ENCODE data around the gene HLA-DMB.
A peak's percentile ranks its signal among the peaks of the same experiment; 100 is the strongest.
"Not testable (repeated sequence)": the region's sequence is repeated elsewhere in the genome, so short reads cannot be mapped to it uniquely, and the experiment has no call there.

Gene HLA-DMB

DNA sequence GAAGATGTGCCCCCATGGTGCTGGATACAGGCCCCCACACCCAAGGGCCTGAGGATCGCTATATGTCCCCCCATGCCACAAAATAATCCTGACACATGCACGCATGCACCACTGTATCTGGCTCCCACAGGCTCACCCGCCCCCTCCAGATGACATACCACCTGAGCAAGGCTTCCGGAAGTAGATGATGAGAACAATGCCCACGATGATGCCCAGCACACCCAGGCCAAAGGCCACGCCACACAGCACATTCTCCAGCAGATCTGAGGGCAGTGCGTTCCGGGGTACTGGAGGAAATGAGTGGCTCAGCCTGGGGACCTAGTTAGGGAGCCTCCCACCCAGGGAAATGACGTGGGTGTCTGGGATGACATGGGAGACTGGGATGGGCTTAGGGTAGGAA lies 8.3 kb upstream of the HLA-DMB start:
- DNase-seq = no peak

DNA sequence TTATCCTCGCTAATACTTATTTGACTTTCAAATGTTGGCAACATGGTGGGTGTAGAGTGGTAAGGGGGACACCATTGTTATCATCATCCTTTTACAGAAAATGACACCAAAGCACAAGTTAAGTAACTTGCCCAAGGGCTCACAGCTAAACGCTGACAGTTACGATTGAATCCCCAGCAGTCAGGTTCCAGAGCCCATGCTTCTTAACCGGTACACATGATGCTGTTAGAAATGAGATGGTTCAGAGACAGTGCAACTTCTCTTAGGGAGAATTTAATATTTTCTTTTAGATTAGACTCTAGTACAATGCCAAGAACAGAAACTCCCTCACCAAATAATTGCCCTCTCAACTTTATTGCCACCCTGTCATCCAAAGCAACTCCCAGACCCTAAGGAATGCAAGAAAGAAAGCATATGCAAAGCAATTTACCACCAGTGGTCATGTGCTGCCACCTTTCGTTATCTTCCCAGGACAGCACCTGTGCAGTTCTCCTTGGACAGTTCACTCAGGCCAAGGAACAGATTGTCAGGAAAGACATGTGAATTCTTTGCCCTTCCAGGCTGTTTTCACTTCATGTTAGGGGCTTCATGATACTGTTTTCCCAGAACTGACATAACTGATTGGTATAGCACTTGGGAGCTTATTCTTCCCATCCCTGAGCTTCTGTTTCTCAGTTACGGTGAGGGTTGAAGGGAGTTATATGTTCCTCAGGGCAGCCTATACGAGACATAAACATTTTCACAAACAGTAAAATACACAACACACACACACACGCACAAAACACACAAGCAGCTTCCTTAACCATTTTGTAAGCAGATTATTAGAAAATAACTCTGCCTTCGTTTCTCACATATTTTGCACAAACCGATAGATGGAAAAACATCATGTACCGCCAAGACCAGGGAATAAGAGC lies 7.0 kb upstream of the HLA-DMB start:
- DNase-seq = peak; percentile 19

DNA sequence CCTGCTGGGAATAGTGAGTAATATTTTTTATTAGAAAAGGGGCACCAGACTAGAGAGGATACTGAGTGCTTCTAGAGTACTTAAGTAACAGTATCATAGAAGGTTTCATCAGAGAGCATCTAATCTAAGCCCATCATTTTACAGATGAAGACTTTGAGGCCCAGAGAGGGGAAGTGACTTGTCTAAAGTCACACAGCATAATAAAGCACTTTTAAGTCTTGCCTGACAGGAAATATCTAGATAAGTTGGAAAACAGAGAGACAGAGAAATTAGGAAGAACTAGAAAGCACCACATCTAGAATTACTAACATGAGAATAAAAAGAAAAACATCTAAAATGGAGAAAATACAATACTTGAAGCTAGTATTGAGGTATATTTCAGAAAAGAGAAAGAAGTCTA lies 6.1 kb upstream of the HLA-DMB start:
- no peak for DNase-seq

DNA sequence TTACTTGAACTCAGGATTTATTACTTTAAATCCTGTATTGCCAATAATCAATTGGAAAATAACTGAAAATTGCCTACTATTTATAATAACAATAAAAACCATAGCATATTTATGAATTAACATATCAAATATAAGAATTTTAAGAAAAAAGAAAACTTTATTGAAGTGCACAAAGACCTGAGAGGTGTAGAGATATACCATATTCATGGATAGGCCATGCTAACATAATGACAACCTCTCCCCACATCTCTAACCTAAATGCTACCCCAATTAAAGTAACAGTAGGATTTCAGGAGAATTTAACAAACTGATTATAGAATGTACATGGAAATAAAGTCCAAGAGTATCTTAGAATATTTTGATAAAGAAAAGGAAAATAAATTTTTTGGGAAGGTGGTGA lies 5.1 kb upstream of the HLA-DMB start:
- DNase-seq = no peak

DNA sequence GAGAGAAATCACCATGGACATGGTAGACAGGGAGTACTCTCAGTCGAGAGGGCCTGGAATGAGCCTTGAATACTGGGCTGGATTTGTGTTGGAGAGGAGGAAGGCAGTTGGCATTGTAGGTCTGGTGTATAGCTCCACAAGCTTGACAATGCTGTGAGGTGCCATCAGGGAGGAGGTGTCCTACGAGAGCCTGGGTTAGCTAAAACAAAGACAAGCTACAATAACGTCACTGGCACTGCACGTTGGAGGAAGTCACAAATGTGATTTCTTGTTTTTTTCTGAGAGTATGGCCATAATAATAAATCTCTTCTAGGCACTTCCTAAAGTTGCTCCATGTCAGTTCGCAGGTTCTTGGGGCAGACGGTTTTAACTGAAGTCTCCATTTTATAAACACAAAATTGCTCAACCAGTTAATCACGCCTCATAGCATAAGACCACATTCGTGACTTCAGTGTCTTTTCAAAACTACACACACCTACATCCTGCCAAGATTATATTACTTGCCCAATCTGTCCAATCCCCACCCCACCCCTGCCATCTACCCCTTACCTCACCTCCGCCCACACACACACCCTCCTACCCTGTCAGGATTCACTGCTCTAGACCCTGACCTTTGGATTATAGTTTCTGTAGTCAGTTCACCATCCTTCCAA lies 4.4 kb upstream of the HLA-DMB start:
- no peak for DNase-seq

DNA sequence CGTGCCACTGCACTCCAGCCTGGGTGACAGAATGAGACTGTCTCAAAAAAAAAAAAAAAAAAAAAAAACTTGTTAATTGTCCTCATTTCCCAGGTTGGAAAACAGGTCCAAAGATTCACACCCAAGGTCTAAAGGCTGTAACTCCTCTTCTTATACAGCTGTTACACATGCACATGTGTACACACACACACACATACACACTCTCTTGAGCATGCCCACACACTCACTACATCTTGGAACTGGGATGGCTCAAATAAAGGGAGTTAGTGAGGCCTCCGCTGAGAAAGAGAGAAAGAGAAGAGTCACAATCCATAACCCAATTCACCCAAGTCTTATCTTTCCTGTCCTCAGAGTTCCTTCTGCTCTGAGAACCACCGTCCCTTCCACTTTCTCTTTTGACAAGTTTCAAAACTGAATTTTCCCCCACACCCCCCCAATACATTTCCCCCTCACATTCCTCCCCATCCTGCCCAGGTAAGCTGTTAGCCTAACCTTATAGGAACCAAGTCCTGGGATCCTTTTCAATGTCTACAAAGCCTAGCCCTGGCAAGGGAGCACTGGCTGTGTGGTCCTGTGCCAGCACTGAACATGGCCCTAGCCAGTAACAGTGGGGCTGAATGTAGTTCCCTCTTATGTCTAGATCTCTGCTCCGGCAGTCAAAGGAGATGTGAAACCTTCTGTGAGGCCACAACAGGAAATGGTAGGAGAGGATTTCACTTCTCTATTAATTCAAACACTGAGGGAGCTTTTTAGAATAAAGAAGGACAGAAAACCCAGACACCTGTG lies 3.2 kb upstream of the HLA-DMB start:
- DNase-seq = no peak

DNA sequence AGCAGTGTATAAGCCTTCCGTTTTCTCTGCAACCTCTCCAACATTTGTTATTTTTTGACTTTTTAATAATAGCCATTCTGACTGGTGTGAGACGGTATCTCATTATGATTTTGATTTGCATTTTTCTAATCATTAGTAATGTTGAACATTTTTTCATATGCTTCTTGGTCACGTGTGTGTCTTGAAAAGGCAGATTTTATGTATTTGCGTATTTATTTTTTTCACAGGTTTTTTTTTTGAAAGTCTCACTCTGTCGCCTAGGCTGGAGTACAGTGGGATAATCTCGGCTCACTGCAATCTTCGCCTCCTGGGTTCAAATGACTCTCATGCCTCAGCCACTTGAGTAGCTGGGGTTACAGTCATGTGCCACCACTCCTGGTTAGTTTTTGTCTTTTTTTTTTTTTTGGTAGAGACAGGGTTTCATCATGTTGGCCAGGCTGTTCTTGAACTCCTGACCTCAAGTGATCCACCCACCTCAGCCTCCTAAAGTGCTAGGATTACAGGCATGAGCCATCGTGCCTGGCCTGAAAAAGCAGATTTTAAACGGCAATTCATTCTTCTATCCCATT lies 1.8 kb upstream of the HLA-DMB start:
- DNase-seq = not testable (repeated sequence)

DNA sequence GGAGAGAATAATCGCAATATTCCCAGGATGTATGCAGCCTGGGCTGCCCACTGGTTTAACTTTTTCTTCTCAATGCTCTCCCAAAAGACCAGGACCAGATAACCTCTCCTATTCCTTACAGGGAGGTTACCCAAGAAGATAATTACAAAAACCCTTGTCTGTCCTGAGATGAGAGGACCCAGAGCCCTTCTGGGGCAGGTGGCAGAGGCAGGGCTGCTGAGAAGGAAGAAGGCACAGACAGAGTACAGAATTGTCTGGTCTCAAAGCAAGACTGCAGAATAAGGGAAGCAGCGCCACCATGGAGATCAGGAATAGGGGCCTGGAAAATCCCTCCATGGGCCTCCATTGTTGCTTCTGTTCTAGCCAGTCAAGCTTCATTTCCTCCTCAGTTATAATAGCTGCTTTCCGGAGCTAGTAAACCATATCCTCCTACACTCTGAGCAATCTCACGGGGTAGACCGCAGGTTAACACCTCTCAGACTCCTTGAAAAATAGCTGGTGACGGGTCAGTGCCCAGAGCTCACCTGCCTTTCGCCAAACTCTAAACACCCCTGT lies 463 bp upstream of the HLA-DMB start:
- peak; percentile 14 for DNase-seq

DNA sequence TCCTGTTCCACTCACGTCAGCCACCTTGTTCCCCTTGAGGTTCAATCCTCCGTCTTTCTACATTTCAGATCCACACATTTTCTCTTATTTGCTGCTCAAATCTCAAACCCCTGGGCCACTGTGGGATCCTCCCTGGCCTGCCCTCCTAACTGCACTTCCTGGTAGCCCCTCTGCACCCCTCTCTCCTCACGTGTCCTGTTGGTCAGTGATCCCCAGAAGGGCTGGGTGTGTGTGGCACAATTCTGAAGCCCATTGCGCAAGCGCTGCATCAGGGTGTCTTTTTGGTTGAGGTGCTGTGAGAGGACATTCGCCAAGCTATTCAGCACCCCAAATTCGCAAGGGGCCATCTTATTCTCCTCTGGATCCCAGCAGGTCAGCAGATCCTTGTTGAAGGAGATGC lies 2.3 kb downstream of the HLA-DMB start:
- DNase-seq = no peak

DNA sequence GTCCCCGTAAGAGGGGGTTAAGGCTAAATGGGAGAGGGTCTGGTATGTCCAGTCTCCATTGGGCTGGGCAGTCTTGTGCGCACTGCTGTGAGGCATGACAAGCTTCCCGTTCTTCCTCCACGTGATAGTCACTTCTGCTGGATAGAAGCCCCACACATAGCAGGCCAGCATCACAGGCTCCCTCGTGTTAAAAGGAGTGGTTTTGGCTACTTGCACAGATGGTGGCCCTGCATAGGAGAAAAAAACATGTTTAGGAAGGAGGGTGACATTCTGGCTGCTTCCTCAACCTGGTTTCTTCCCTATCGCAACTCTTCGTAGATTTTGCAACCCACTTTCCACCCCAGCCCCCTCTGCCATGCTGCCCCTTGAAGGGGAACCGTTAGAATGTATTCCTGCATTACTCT lies 3.6 kb downstream of the HLA-DMB start:
- DNase-seq = no peak

DNA sequence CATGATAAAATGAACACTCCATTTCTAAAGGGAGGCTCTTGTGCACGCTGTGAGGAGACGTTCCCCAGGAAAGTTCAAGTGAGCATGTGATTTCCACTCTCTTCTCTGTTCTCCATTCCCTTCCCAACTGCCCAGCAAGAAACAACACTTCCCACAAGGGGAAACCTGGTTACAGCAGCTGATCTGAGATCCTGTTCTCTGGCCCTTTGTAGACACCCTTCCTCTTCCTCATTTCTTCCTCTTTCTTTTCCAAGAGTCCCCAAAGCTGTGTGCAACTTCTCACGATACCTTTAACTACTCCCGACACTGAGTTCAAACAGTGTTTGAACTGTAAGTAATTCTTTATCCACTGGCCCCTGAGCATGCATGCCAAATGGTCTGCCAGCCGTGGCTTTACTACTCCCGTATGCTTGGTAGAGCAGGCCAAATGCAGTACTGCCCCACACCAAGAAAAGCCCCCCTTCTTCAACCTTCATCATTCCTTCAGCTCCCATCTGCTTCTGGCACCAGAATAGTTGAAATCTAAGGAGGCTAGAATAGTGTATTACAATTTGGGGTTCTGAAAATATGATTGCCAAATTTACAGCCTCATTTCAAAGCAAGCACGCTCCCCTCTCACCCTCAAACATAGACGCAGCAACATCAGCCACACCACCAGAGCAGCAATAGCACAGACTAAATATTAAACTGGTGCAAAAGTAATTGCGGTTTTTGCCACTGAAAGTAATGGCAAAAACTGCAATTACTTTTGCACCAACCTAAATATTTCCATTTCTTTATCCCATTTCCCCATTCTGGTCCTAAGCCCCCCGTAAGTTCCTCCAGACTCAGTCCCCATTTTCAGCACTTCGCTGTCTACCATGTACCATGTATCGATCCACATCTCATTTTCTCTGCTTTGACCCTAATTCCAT lies 4.3 kb downstream of the HLA-DMB start:
- no peak for DNase-seq

DNA sequence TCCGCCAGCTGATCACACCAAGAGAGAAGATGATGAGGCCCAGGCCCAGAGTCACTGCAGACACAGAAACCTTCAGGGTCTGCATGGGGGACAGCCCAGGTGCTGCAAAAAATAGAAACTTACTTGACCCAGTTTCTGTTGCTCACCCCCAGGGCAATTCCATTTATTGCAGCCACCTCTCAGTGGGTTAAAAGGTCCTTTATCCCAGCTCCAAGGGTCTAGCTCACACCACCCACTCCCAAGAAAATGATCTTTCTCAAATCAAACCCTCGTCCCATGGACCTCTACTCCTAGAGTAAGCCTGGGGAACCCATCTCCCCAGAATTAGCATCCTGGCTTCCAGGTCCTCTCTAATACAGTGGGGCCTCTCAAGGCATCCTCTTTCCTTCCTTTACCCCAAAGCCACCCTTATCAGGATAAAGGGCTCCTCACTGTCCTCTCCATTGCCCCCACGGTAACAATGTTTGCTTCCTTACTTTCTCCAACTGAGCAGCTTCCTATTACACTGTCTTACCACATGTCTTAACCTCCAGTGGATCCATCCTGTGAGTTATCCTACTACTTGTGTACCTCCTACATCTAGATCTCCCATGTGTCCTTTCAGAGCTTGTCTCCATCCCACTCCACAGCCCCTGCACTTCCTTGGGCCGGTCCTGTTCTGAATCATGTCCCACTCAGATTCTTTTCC lies 5.1 kb downstream of the HLA-DMB start:
- no peak for DNase-seq

DNA sequence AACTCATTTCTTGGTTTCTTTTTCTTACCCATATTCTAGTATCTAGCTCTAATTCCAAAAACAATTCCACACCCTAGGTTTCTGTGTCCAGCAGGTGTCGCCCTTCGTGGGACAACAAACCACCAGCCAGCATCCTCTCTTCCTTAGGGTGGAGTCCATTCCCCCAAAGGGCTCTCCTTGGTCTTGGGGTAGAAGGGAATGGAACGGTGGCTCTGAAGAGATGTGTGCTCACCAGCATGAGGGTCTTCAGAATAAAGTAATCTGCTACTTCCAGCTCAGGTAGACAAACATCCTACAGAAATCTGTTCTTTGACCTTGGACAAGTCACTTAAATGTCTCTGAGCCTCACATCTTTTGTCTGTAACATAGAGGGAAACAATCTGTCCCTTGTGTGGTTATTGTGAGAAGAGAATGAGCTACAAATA lies 7.2 kb downstream of the HLA-DMB start:
- peak; percentile 65 for DNase-seq

DNA sequence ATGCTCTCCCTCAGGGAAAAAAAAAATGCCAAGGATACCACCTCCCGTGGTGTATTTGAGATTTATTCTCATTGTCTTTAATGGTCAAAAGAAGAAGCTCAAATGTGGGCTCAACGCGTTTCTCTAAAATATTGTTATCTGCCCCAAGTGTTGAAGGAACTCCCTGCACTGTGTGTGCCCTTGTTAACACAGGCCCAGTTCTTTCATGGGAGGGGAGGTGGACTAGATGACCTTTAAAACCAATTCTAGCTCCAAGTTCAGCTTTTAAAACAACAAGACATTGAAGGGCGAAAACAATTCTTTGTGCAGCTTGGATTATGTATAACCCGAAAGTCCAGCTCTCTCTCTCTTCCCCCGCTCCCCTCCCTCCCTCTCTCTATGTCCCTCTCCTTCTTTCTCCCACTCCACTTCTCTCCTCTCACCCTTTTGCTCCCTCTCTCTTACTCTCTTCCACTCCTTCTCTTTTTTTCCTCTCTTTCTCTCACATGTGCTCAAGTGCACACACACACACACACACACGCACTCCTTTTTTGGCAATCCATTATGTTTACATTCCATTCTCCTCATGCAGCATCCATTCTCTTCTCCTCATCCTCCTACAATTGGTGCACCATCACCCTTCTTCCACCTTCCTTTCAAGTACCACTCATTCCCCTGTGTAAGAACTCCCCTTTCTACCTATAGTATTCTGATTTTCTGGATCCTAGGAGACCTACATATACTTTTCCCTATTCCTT lies 8.5 kb downstream of the HLA-DMB start:
- DNase-seq = no peak

DNA sequence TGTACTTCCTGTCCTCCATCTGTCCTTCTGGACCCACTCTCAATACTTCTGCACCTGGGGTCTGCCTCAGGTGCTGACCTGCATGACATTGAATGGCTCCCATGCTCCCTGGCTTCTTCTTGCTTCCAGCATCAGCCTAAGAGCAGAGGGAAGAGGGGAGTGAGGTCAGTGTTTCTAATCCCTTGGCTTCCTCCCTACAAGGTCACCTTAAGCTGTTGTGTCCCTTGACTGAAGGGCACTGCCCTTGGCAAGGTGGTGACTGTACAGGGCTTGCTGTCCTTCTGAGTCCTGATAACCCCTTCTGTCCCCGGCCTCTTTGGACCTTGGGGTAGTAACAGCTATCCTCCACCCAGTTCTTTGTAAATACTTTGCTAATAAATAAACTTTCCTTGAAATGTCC lies 9.6 kb downstream of the HLA-DMB start:
- no peak for DNase-seq

DNA sequence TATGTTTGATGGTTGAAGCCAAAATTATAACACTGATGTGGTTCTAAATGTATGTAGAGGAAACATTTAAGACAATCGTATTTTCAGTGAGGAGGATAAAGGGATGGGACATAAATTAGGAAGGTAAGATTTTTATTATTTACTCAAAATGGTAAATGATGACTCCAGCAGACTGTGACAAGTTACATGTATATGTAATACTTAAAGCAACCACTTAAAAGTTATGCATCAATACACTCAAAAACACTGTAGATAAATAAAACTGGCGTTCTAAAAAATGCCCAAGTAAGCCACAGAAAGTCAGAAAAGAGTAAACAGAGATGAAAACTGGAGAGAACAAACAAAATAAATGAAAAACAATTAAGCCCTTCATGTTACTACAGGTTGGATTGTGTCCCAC lies 18.7 kb downstream of the HLA-DMB start:
- no peak for DNase-seq

DNA sequence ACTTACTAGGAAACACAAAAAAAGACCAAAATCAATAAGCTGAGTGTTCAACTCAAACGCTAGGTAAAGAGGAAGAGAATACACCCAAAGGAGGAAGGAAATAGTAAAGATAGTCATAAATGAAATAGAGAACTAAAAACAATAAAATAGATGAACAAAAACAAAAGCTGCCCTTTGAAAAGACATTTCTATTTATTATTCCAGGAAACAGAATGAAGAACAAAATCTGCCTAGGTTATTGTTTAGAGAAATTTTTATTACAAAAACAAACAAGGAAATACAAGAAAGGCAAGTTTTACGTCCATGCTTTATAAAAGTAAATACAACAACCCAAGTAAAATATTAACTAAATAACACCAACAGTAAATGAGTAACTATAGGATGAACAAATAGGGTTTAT lies 20.1 kb downstream of the HLA-DMB start:
- DNase-seq = no peak

DNA sequence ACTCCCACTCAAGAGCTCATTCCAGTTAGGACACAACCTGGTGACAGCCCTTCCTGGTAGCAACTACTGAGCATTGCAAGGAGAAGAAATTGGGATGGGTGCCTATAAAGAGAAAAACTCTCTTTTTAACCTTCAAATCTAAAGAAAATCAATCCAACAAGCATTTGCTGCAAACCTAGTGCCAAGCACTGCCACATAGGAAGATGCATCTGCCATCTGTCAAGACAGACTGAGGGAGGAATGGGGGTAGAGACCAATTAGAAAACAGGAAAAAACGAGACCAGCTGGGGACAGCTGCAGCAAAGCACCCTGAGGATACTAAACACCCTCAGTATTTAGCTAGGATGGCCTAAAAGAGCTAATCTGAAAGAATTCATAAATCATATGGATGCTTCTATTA lies 27.9 kb downstream of the HLA-DMB start:
- no peak for DNase-seq

DNA sequence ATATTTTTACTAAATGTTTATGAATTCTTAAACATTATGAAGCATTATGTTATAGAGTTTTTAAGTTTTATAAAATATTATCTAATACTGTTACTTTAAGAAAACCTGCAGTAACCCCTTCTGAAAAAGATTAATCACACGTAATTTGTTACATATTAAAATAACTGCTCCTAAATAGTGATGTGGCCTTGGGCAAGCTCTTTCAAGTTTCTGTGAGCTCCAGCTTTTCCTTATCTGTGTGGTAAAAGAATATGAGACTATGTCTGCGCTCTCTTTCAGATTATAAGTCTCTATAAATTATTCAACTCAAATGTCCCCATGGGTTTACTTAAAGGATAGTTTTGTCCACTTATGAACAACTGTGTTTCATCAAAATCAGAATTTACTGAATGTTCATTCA lies 31.9 kb downstream of the HLA-DMB start:
- DNase-seq = no peak

DNA sequence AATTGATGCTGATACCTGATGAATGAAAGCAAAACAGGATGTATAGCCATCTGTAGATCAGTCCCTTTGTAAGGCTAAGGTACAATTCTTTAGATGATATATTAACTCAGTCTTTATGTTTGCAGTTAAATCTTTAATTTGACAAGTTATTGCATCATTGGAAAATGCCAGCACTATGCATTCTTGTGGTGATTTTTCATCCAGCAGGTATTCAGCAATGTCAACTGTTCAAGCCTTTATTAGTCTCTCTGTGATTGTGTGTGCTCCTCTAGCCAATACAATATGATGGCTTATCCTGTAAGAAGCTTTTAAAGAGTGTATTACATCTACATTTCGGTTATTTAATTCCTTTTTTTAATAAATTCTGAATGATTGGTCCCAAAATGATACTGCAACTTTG lies 34.3 kb downstream of the HLA-DMB start:
- DNase-seq = no peak

DNA sequence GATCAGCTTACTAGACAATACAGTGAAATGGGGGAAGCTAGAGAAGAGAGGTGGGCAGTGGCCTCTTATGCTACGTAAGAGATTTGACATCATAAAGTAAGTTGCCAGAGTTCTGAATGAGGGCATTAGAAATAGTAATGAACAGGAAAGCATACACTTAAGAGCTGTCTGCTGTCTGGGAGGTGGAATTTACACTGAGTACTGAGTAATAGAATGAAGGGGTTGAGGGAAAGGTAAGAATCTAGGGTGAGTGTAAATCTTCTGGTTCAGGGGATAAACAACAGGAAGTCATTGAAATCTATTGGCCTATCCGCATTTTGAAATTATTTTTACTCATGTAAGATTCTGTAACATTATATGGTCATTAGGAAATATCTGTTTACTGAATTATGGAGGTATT lies 35.8 kb downstream of the HLA-DMB start:
- DNase-seq = no peak
